Measurements from ENCODE around the gene HSDL2.

The HSDL2 gene

GRCh38 chr9:112446526-112446925 is 66.6 kb downstream of the HSDL2 start:
- no peak for DNase-seq (ENCODE audit: low read depth, low spot score)

- DNase-seq (ENCODE audit: low read depth, low spot score): no peak
These were observed 67.4 kb downstream of the HSDL2 start for GRCh38 chr9:112447283-112447761.

GRCh38 chr9:112462855-112463254 is 82.9 kb downstream of the HSDL2 start:
- DNase-seq (ENCODE audit: low read depth, low spot score): no peak

GRCh38 chr9:112465352-112465751 is 85.4 kb downstream of the HSDL2 start:
- DNase-seq (ENCODE audit: low read depth, low spot score): no peak

- no peak for DNase-seq (ENCODE audit: low read depth, low spot score)
These were observed 93.1 kb downstream of the HSDL2 start for GRCh38 chr9:112472996-112473395.

- DNase-seq (ENCODE audit: low read depth, low spot score): no peak
These were observed 94.1 kb downstream of the HSDL2 start for GRCh38 chr9:112473986-112474385.

- DNase-seq (ENCODE audit: low read depth, low spot score): no peak
These were observed 95.4 kb downstream of the HSDL2 start for GRCh38 chr9:112475318-112475717.

- no peak for DNase-seq (ENCODE audit: low read depth, low spot score)
These were observed 97.4 kb downstream of the HSDL2 start for GRCh38 chr9:112477330-112477729.

- DNase-seq (ENCODE audit: low read depth, low spot score): no peak
These were observed 99.3 kb downstream of the HSDL2 start for GRCh38 chr9:112479221-112479620.

GRCh38 chr9:112484607-112485006 is 104.7 kb downstream of the HSDL2 start:
- no peak for DNase-seq (ENCODE audit: low read depth, low spot score)

GRCh38 chr9:112485574-112485973 is 105.7 kb downstream of the HSDL2 start:
- DNase-seq (ENCODE audit: low read depth, low spot score): no peak

GRCh38 chr9:112486221-112487007 is 106.5 kb downstream of the HSDL2 start, which contains the start of gene KIAA1958:
KIAA1958 (plus strand) TSS chr9:112486827; CDS start chr9:112574081, 87,254 bp downstream.
- peak; percentile 70 for DNase-seq (ENCODE audit: low read depth, low spot score)

GRCh38 chr9:112487008-112487798 is 107.3 kb downstream of the HSDL2 start:
- DNase-seq (ENCODE audit: low read depth, low spot score): peak; percentile 42

GRCh38 chr9:112487799-112488340 is 108.0 kb downstream of the HSDL2 start:
- DNase-seq (ENCODE audit: low read depth, low spot score): no peak

- no peak for DNase-seq (ENCODE audit: low read depth, low spot score)
These were observed 109.2 kb downstream of the HSDL2 start for GRCh38 chr9:112489039-112489546.

GRCh38 chr9:112489876-112490666 is 110.2 kb downstream of the HSDL2 start:
- no peak for DNase-seq (ENCODE audit: low read depth, low spot score)

GRCh38 chr9:112493393-112494137 is 113.7 kb downstream of the HSDL2 start:
- DNase-seq (ENCODE audit: low read depth, low spot score): no peak

GRCh38 chr9:112494153-112494552 is 114.2 kb downstream of the HSDL2 start:
- DNase-seq (ENCODE audit: low read depth, low spot score): no peak

- DNase-seq (ENCODE audit: low read depth, low spot score): no peak
These were observed 115.7 kb downstream of the HSDL2 start for GRCh38 chr9:112495614-112496013.

GRCh38 chr9:112496074-112496722 is 116.3 kb downstream of the HSDL2 start:
- no peak for DNase-seq (ENCODE audit: low read depth, low spot score)

Measured in activated naive CD8-positive, alpha-beta T cell treated with anti-CD3 and anti-CD28 coated beads, Interleukin-2, amount 50 U/mL, for 16 hours (primary cell).